HepG2 (cell line): Measurements from ENCODE around the gene PRKAR1B. TPM values are rescaled to one million over a fixed set of nuclear protein-coding genes. Genes with fewer than 3 reads are reported as not detected.

Experiments used
- ETV5 ChIP-seq: IDR thresholded peaks from 2 replicates; pipeline ENCODE4 v1.6.1; 2018; ENCODE audit warnings: missing biosample characterization, missing genetic modification reagents, inconsistent platforms, borderline replicate concordance
- HOXA5 ChIP-seq: sonication (generic); formaldehyde crosslinking; IDR thresholded peaks from 2 replicates; pipeline ENCODE4 v1.4.0; 2020; ENCODE audit warnings: missing genetic modification reagents
- PAWR ChIP-seq: sonication (generic); formaldehyde crosslinking; IDR thresholded peaks from 2 replicates; pipeline ENCODE4 v1.4.0; 2020; ENCODE audit warnings: missing genetic modification reagents, mild to moderate bottlenecking, borderline replicate concordance
- PRMT3 ChIP-seq: sonication (generic); formaldehyde crosslinking; IDR thresholded peaks from 2 replicates; pipeline ENCODE4 v1.8.1; 2022; ENCODE audit warnings: low read depth, mild to moderate bottlenecking, moderate library complexity, missing genetic modification reagents, borderline replicate concordance
- SMARCE1 ChIP-seq: fragments of 450-650 bp; IDR thresholded peaks from 2 replicates; pipeline ENCODE4 v1.6.1; 2017; ENCODE audit warnings: borderline replicate concordance
- SMC3 ChIP-seq: IDR thresholded peaks from 2 replicates; pipeline ENCODE4 v1.6.1; 2011; ENCODE audit warnings: low read length, improper control_type of control experiment
- TFDP1 ChIP-seq: IDR thresholded peaks from 2 replicates; pipeline ENCODE4 v1.6.1; 2016; ENCODE audit warnings: missing compliant biosample characterization, missing genetic modification reagents, borderline replicate concordance
- U2AF2 ChIP-seq: fragments of 200-400 bp; formaldehyde crosslinking; IDR thresholded peaks from 2 replicates; pipeline ENCODE4 v1.6.1; 2017; ENCODE audit warnings: low read depth, mild to moderate bottlenecking, low read length
- UBTF ChIP-seq: sonication (generic); formaldehyde crosslinking; IDR thresholded peaks from 2 replicates; pipeline ENCODE4 v1.4.0; 2020; ENCODE audit warnings: mild to moderate bottlenecking, missing genetic modification reagents
- ZNF331 ChIP-seq: sonication (generic); formaldehyde crosslinking; IDR thresholded peaks from 2 replicates; pipeline ENCODE4 v1.4.0; 2020; ENCODE audit warnings: missing genetic modification reagents
- ZNF430 ChIP-seq: sonication (generic); formaldehyde crosslinking; IDR thresholded peaks from 2 replicates; pipeline ENCODE4 v1.9.0; 2021; ENCODE audit warnings: mild to moderate bottlenecking, missing genetic modification reagents
- ZNF460 ChIP-seq: sonication (generic); formaldehyde crosslinking; IDR thresholded peaks from 2 replicates; pipeline ENCODE4 v1.5.1; 2020; ENCODE audit warnings: missing genetic modification reagents, mild to moderate bottlenecking, borderline replicate concordance
- ZNF512B ChIP-seq: sonication (generic); formaldehyde crosslinking; IDR thresholded peaks from 2 replicates; pipeline ENCODE4 v1.5.1; 2020; ENCODE audit warnings: missing genetic modification reagents, mild to moderate bottlenecking, borderline replicate concordance
- ZNF772 ChIP-seq: sonication (generic); formaldehyde crosslinking; IDR thresholded peaks from 2 replicates; pipeline ENCODE4 v1.5.0; 2020; ENCODE audit warnings: mild to moderate bottlenecking, missing genetic modification reagents
- ZNF782 ChIP-seq: sonication (generic); formaldehyde crosslinking; IDR thresholded peaks from 2 replicates; pipeline ENCODE4 v1.4.0; 2020; ENCODE audit warnings: missing genetic modification reagents, mild to moderate bottlenecking, borderline replicate concordance
- ZNF879 ChIP-seq: sonication (generic); formaldehyde crosslinking; IDR thresholded peaks from 2 replicates; pipeline ENCODE4 v1.8.1; 2023; ENCODE audit warnings: missing genetic modification reagents
- polyA plus RNA-seq, 8 experiments: library from polyadenylated mRNA; depleted of rRNA in 3 of 8; stranded (reverse) in 7 of 8; unstranded in 1 of 8; fragments of >200 nt; fragmentation: Illumina TruSeq in 4 of 8; extraction: Trizol in 4 of 8; gene quantifications; 2 replicates each; pipeline versions ENCODE4 v1.2.1 to v1.2.3, GENCODE V29; 2011 to 2016; ENCODE audit warnings: low read depth in 4 of 8, missing spikeins in 1 of 8, mixed read lengths in 1 of 8; ENCODE audit not compliant: insufficient read depth in 1 of 8
- total RNA-seq, 5 experiments: library from RNA; depleted of rRNA; stranded (reverse); fragments of >200 nt; fragmentation: Illumina TruSeq; extraction: Trizol; gene quantifications; 2 replicates each; pipeline ENCODE4 v1.2.3, GENCODE V29; 2016; ENCODE audit warnings: low read depth in 1 of 5
- TF ChIP-seq, protein P1 (sequence below): sonication (generic); formaldehyde crosslinking; conservative IDR thresholded peaks from 2 replicates; pipeline ENCODE4 v1.4.0; 2020; ENCODE audit warnings: missing genetic modification reagents
- TF ChIP-seq, protein P2 (sequence below): sonication (generic); formaldehyde crosslinking; IDR thresholded peaks from 2 replicates; pipeline ENCODE4 v1.8.1; 2023; ENCODE audit warnings: missing genetic modification reagents, inconsistent platforms, borderline replicate concordance

Gene PRKAR1B
- total and polyA plus RNA-seq, 2 of the 13 experiments (the other 11 are each of a cell fraction or from before 2014, with no cell fraction given) = 7.9 to 28.2 TPM

DNA sequence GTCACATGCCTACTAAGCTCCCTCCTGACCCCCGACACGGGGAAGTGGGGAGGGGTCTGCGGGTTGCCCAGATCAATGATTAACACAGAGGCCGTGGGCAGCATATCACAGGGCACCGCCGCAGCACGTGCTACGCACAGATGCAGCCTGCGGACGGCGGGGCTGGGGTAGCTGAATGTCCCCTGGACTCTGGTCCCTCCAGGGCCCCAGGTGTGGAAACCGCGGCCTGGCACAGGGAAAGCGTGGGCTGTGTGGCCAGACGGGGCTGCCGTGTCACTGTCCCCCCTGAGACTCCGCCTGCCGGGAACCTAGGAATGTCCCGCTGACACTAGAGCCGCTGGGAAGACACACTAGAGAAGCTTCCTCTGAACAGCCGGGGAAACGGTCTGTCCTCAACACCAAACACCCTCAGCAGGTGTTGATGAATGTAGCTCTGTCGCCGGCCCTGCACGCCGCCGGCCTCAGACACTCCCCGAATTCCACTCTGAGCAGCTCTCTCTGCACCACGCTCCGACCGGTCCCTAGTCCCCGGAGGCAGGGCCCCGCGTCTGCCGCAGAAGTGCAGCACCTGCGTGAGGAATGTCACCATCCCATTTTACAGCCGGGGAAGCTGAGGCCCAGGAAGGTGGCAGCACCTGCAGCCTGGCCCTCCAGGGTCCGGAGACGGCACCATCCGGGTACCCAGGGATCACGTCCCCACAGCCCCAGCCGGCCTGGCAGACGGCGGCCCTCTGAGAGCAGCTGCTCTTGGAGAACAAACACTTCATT lies 174.0 kb downstream of the PRKAR1B start (continued):
- TF ChIP-seq, protein P1, sequence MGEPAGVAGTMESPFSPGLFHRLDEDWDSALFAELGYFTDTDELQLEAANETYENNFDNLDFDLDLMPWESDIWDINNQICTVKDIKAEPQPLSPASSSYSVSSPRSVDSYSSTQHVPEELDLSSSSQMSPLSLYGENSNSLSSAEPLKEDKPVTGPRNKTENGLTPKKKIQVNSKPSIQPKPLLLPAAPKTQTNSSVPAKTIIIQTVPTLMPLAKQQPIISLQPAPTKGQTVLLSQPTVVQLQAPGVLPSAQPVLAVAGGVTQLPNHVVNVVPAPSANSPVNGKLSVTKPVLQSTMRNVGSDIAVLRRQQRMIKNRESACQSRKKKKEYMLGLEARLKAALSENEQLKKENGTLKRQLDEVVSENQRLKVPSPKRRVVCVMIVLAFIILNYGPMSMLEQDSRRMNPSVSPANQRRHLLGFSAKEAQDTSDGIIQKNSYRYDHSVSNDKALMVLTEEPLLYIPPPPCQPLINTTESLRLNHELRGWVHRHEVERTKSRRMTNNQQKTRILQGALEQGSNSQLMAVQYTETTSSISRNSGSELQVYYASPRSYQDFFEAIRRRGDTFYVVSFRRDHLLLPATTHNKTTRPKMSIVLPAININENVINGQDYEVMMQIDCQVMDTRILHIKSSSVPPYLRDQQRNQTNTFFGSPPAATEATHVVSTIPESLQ (CRISPR knock-in tag) = no peak
- TF ChIP-seq ETV5 (CRISPR knock-in tag) (peak; percentile 23; the same call in 1 of the 2 replicates), ZNF772 (peak; percentile 84; the same call in 1 of the 2 replicates), ZNF879 (no peak), ZNF512B (CRISPR knock-in tag) (no peak), ZNF430 (peak; percentile 73; the same call in 1 of the 2 replicates), U2AF2 (no peak), TFDP1 (CRISPR knock-in tag) (peak; percentile 74), SMARCE1 (no peak), ZNF460 (no peak), ZNF782 (CRISPR knock-in tag) (peak; percentile 69; the same call in 1 of the 2 replicates), ZNF331 (CRISPR knock-in tag) (peak; percentile 29), HOXA5 (CRISPR knock-in tag) (peak; percentile 50; the same call in 1 of the 2 replicates), PRMT3 (CRISPR knock-in tag) (no peak), UBTF (CRISPR knock-in tag) (peak; percentile 44; the same call in 1 of the 2 replicates), SMC3 (no peak), PAWR (no peak)
- TF ChIP-seq, protein P2, sequence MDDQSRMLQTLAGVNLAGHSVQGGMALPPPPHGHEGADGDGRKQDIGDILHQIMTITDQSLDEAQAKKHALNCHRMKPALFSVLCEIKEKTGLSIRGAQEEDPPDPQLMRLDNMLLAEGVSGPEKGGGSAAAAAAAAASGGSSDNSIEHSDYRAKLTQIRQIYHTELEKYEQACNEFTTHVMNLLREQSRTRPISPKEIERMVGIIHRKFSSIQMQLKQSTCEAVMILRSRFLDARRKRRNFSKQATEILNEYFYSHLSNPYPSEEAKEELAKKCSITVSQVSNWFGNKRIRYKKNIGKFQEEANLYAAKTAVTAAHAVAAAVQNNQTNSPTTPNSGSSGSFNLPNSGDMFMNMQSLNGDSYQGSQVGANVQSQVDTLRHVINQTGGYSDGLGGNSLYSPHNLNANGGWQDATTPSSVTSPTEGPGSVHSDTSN = no peak
